GM21360 (cell line): ENCODE data around the gene KIZ.
"Not testable (repeated sequence)": the region's sequence is repeated elsewhere in the genome, so short reads cannot be mapped to it uniquely, and the experiment has no call there.

Source experiments
- ATAC-seq: cut with Tn5 transposase; IDR thresholded peaks from one replicate; pipeline ENCODE4 v1.9.1; 2021; ENCODE audit warnings: mild to moderate bottlenecking, moderate library complexity; ENCODE audit not compliant: unreplicated experiment

Gene KIZ

GRCh38 chr20:21136015-21136732 lies 10.3 kb downstream of the KIZ start:
- no peak for ATAC-seq

GRCh38 chr20:21137078-21137477 lies 11.2 kb downstream of the KIZ start:
- no peak for ATAC-seq

DNA sequence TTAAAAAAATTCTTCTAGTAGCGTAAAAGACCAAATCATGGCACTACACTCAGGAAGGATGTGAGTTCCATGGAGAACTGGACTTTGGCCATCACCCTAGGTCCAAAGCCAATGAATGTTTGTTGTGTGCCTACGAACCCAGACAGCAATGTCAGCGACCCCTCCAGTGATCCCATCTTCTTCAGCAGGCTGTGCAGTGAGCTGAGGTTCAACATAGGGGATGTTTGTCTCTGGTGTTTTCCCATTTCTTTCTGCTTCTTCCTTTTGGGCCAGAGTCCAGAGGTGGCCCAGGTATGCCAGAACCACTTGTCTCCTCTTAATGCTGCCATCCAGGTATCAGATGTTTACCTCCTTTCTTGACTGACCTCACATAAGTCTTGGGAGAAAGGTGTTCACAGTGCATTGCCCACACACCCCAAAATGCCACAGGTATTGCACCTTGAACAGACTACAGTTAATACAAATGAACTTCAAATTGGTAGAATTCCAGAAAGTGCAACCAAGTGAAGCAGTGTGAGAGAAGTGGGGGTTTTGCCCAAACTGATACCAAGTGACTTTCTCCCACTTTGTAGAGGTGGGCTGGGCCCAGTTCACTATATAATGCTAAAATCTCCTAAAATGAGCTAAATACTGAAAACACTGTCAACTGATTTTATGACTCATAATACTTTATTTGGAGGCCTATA lies 14.1 kb downstream of the KIZ start:
- no peak for ATAC-seq

- ATAC-seq, result no peak
These were observed 15.9 kb downstream of the KIZ start for GRCh38 chr20:21141825-21142224.

DNA sequence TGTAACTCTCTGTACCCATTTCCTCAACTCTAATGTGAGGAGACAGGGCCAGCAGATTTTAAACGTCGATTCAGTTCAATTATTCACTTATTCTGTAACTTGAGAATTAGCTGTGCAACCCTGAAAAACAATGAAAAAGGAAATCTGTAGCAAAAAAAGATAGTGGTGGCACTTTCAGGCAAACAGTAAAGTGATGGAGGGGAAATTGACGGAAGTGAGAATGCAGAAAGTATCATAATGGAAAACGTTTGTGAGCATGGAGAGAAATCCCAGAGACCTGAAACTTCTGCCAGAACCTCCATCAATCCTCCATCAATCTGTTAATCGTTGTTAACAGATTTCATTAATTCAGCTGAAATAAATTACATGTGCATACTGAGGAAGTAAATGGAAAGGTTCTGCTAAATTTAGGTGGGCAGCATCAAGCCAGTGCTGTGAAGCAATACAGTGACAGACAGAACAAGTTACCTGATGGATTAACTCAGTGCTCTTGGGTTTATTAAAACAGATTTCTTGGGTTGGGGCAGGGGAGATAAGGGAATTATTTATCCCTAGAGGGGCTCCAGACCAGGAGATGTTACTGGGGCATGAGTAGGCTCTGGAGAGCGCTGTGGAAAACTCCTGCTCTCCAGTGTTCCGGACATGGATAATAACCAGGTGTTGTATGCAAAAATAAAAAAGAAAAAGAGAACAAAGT lies 17.5 kb downstream of the KIZ start:
- ATAC-seq, result no peak

GRCh38 chr20:21145424-21145823 lies 19.5 kb downstream of the KIZ start:
- ATAC-seq, result no peak

GRCh38 chr20:21146215-21146614 lies 20.3 kb downstream of the KIZ start:
- no peak for ATAC-seq

DNA sequence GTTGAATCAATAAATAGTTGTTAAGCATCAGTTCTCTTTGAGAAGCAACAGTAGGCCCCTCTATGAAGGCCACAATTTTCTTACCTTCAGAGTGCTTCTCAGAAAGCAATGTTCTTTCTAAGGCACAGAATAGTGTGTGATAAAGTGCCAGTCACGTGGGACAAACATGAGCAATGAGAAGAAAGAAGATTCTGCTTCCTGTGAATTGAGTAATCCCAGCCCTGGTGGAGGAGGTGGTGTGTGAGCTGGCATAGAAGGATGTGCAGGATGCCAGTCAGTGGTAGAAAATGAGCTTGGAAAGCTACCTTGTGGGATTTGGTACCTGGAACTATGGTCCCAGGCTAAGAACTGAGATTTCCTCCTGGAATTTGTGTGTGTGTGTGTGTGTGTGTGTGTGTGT lies 21.7 kb downstream of the KIZ start:
- ATAC-seq, result no peak

DNA sequence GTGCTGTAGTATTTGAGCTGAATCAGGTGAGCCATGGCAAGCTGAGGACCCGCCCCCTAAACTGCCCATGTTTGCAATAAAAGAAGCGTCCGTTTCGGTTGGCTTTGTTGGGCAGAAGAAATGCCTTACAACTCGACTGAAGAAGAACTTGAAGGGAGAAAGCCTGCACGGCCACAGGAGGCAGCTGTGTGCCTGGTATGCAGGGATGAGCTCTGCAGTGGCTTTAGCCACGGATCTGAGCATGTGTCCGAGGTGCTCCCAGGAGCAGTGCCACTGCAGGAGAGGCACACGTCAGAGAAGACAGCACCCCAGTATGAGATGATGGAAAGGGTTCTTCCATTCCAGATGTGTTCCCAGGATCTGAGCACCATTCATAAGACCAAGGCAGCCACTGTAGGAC lies 23.5 kb downstream of the KIZ start:
- ATAC-seq, result no peak

DNA sequence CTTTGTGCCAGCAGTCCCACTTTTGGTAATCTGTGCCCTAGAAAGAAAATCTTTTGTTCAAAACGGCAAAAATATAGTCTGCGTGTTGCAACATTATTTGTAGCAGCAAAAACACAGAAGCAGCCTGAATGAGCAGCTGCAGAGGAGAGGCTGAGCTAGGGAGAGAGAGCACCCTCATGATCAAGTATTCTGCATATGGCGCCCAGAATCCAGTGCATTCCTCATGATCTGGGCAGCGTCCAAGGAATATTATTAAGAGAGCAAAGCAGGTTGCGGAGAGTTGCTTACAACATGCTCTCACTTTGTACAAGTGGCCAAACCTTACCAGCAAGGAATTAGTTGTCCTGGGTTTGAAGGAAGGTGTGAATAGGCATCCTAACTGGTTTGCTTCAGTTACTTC lies 25.9 kb downstream of the KIZ start:
- no peak for ATAC-seq

- no peak for ATAC-seq
These were observed 28.8 kb downstream of the KIZ start for GRCh38 chr20:21154692-21155091.

GRCh38 chr20:21155268-21155667 lies 29.4 kb downstream of the KIZ start:
- ATAC-seq, result no peak

GRCh38 chr20:21156266-21156665 lies 30.4 kb downstream of the KIZ start:
- ATAC-seq, result no peak

GRCh38 chr20:21157006-21157405 lies 31.1 kb downstream of the KIZ start:
- ATAC-seq, result no peak

- no peak for ATAC-seq
These were observed 33.9 kb downstream of the KIZ start for GRCh38 chr20:21159658-21160380.

DNA sequence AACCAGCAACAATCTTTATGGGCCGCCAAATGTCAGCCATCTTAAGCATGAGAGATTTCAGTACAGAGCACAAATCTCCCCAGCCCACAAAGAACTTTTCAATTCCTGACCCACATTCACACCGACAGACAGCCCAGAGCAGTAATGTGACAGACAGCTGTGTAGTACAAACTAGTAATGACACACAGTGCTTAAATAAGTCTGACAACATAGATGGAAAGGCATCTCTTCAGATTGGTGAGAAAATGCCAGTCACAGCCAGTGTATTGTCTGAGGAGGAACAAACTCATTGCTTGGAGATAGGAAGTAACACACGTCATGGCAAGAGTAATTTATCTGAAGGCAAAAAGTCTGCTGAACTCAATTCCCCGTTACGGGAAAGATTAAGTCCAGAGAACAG lies 36.0 kb downstream of the KIZ start:
- ATAC-seq, result no peak

- no peak for ATAC-seq
These were observed 36.7 kb downstream of the KIZ start for GRCh38 chr20:21162631-21163030.

- ATAC-seq, result no peak
These were observed 40.9 kb downstream of the KIZ start for GRCh38 chr20:21166801-21167200.

- ATAC-seq, result no peak
These were observed 41.4 kb downstream of the KIZ start for GRCh38 chr20:21167261-21167660.

GRCh38 chr20:21168061-21168460 lies 42.2 kb downstream of the KIZ start:
- ATAC-seq, result not testable (repeated sequence)

DNA sequence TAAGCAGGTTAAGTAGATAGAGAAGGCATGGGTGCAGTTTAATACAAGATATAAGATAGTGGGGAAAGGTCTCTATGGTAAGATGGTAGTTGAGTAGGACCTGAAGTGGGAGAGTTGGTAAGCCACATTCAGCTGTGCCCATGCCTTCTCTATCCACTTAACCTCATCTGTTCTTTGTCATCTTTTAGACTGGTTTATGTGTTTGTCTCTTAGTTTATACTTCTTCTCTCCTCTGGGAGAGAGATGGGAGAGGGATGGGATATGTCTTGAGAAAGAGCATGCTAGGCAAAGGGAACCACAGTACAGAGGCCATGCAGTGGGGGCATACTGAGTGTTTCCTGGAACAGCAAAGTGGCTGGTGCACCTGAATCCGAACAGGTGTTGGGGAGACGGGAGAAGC lies 46.7 kb downstream of the KIZ start:
- ATAC-seq, result no peak
